ENCODE results near the gene DNM3.

DNA sequence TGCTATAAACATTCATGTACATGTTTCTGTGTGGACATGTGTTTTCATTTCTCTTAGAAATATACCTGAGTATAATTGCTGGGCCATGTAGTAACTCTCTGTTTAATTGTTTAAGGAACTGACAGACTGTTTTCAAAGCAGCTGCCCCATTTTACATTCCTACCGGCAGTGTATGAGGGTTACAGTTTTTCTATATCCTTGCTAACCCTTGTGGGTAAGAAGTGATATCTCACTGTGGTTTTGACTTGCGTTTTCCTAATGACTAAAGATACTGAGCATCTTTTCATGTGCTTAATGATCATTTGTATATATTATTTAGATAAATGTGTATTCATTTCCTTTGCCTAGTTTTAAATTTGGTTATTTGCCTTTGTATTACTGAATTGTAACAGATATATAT lies 81.7 kb downstream of the DNM3 start:
- TF ChIP-seq TAF1 (IDR thresholded peaks at IDR 0.05; ENCODE audit: low read depth) (no peak), RAD21 (IDR thresholded peaks at IDR 0.05; ENCODE audit: low read depth) (no peak), NFIC (IDR thresholded peaks at IDR 0.05) (no peak), REST (IDR thresholded peaks at IDR 0.05; ENCODE audit: low read depth) (no peak), CREB1 (IDR thresholded peaks at IDR 0.05; ENCODE audit: low read depth) (no peak), EP300 (IDR thresholded peaks at IDR 0.05; ENCODE audit: borderline replicate concordance) (no peak), FOXM1 (IDR thresholded peaks at IDR 0.05; ENCODE audit: borderline replicate concordance, low read depth) (no peak)
- TF ChIP-seq, protein P1, sequence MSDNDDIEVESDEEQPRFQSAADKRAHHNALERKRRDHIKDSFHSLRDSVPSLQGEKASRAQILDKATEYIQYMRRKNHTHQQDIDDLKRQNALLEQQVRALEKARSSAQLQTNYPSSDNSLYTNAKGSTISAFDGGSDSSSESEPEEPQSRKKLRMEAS (IDR thresholded peaks at IDR 0.05) = no peak
